H7 (cell line): ENCODE data around the gene ARAF. TPM values are rescaled to one million over a fixed set of nuclear protein-coding genes. Genes with fewer than 3 reads are reported as not detected.
A peak's percentile ranks its signal among the peaks of the same experiment; 100 is the strongest.

Source experiments
- DNase-seq: peaks from one replicate; pipeline ENCODE4 v3.0.0; 2012
- H3K27me3 ChIP-seq: 2 replicates; pipeline ENCODE4 v1.6.0; 2011; ENCODE audit warnings: mild to moderate bottlenecking, low read length; ENCODE audit not compliant: control insufficient read depth, insufficient read depth
- H3K36me3 ChIP-seq: replicated peaks from 2 replicates; pipeline ENCODE4 v1.5.1; 2011; ENCODE audit warnings: low read length; ENCODE audit not compliant: control insufficient read depth, insufficient read depth
- H3K4me3 ChIP-seq: 2 replicates; pipeline ENCODE4 v1.5.1; 2011; ENCODE audit warnings: low read depth, mild to moderate bottlenecking, control low read depth, low read length, moderate library complexity; ENCODE audit not compliant: insufficient read depth
- total RNA-seq: library from RNA; depleted of rRNA; stranded (reverse); fragments of >200 nt; shearing (Covaris generic); gene quantifications from 2 replicates; pipeline ENCODE4 v1.2.3, GENCODE V29; 2014

The ARAF gene
- total RNA-seq, 1 experiment from 2014 or later: 38.2 TPM

- Histone ChIP-seq H3K4me3 (peak overlapping the region; percentile 52), H3K27me3 (no peaks in the 10 kb centered on the region), H3K36me3 (no peaks in the 10 kb centered on the region)
- peak; percentile 84 for DNase-seq
Measured at GRCh38 chrX:47556045-47556623, 4.9 kb upstream of the ARAF start.

GRCh38 chrX:47558436-47558835, 2.6 kb upstream of the ARAF start:
- H3K27me3 ChIP-seq: no peaks in the 10 kb centered on the region
- H3K4me3 ChIP-seq: no peak overlapping the region
- peaks cover 1% of the 10 kb centered on the region; the same call in 1 of the 2 replicates for H3K36me3 ChIP-seq
- DNase-seq: no peak

- peak; percentile 26 for DNase-seq
- Histone ChIP-seq H3K27me3 (no peaks in the 10 kb centered on the region), H3K4me3 (peak overlapping the region; percentile 38), H3K36me3 (peaks cover 3% of the 10 kb centered on the region)
Measured at GRCh38 chrX:47560179-47560933, 649 bp upstream of the ARAF start.

- Histone ChIP-seq H3K36me3 (peaks cover 3% of the 10 kb centered on the region), H3K27me3 (no peaks in the 10 kb centered on the region; the same call in 1 of the 2 replicates), H3K4me3 (peak overlapping the region; percentile 61)
- DNase-seq: no peak
Measured at GRCh38 chrX:47561659-47562151, 700 bp downstream of the ARAF start.

GRCh38 chrX:47562615-47563243, 1.7 kb downstream of the ARAF start:
- peak; percentile 52 for DNase-seq
- H3K36me3 ChIP-seq: peaks cover 3% of the 10 kb centered on the region

GRCh38 chrX:47563801-47564315, 2.9 kb downstream of the ARAF start:
- Histone ChIP-seq H3K36me3 (peaks cover 3% of the 10 kb centered on the region), H3K4me3 (no peak overlapping the region), H3K27me3 (no peaks in the 10 kb centered on the region; the same call in 1 of the 2 replicates)
- DNase-seq: no peak

More at GRCh38 chrX:47562615-47563243, 1.7 kb downstream of the ARAF start:
- H3K4me3 ChIP-seq: no peak overlapping the region
- no peaks in the 10 kb centered on the region; the same call in 1 of the 2 replicates for H3K27me3 ChIP-seq

- DNase-seq: peak; percentile 47
- H3K36me3 ChIP-seq: peaks cover 3% of the 10 kb centered on the region
- H3K27me3 ChIP-seq: no peaks in the 10 kb centered on the region; the same call in 1 of the 2 replicates
- H3K4me3 ChIP-seq: no peak overlapping the region
Measured at GRCh38 chrX:47564438-47565085, 3.6 kb downstream of the ARAF start.

- H3K27me3 ChIP-seq: no peaks in the 10 kb centered on the region; the same call in 1 of the 2 replicates
- H3K4me3 ChIP-seq: no peak overlapping the region
- DNase-seq: no peak
- H3K36me3 ChIP-seq: peaks cover 5% of the 10 kb centered on the region
Measured at GRCh38 chrX:47566841-47567240, 5.8 kb downstream of the ARAF start.

- Histone ChIP-seq H3K4me3 (no peak overlapping the region), H3K36me3 (peaks cover 4% of the 10 kb centered on the region), H3K27me3 (no peaks in the 10 kb centered on the region; the same call in 1 of the 2 replicates)
- peak; percentile 76 for DNase-seq
Measured at GRCh38 chrX:47568656-47569295, 7.8 kb downstream of the ARAF start.

- Histone ChIP-seq H3K27me3 (no peaks in the 10 kb centered on the region; the same call in 1 of the 2 replicates), H3K4me3 (no peak overlapping the region), H3K36me3 (peaks cover 2% of the 10 kb centered on the region)
- no peak for DNase-seq
Measured at GRCh38 chrX:47570794-47571193, 9.8 kb downstream of the ARAF start.

GRCh38 chrX:47571215-47571614, 10.2 kb downstream of the ARAF start:
- H3K36me3 ChIP-seq: peaks cover 2% of the 10 kb centered on the region
- no peak overlapping the region for H3K4me3 ChIP-seq
- peak; percentile 59 for DNase-seq
- no peaks in the 10 kb centered on the region for H3K27me3 ChIP-seq

- no peaks in the 10 kb centered on the region for H3K27me3 ChIP-seq
- DNase-seq: no peak
- H3K4me3 ChIP-seq: no peak overlapping the region
- peaks cover 2% of the 10 kb centered on the region for H3K36me3 ChIP-seq
Measured at GRCh38 chrX:47571896-47572295, 10.9 kb downstream of the ARAF start.

GRCh38 chrX:47572773-47573340, 11.9 kb downstream of the ARAF start:
- no peaks in the 10 kb centered on the region for H3K27me3 ChIP-seq
- H3K36me3 ChIP-seq: peaks cover 2% of the 10 kb centered on the region
- peak; percentile 36 for DNase-seq
- H3K4me3 ChIP-seq: no peak overlapping the region
